ENCODE results near the gene SVIL.
A peak's percentile ranks its signal among the peaks of the same experiment; 100 is the strongest.

The SVIL gene

GRCh38 chr10:29535012-29535777, 99.6 kb downstream of the SVIL start:
- H3K36me3 ChIP-seq (ENCODE audit: insufficient read depth): no peaks in the 10 kb centered on the region
- 0 out of 2 replicates have a peak, but pooled peaks have one; percentile 22 for TF ChIP-seq CTCF (conservative IDR thresholded peaks at IDR 0.05; ENCODE audit: low read depth, low read length)
- H3K4me2 ChIP-seq: no peak overlapping the region
- H3K4me3 ChIP-seq (IDR thresholded peaks at IDR 0.05; ENCODE audit: insufficient read depth, low read depth, low read length): no peak overlapping the region
- no peaks in the 10 kb centered on the region for H3K4me1 ChIP-seq (ENCODE audit: low read depth, poor library complexity, severe bottlenecking)
- H3K79me2 ChIP-seq (ENCODE audit: insufficient read depth, low read depth): no peaks in the 10 kb centered on the region
- H2AFZ ChIP-seq (ENCODE audit: low read depth): no peak overlapping the region
- no peak overlapping the region for H3K9ac ChIP-seq
- no peaks in the 10 kb centered on the region for H3K27me3 ChIP-seq (ENCODE audit: insufficient read depth, low read depth)
- no peaks in the 10 kb centered on the region for H4K20me1 ChIP-seq (ENCODE audit: insufficient read depth)
- H3K27ac ChIP-seq: no peak overlapping the region

GRCh38 chr10:29534590-29534989, 100.2 kb downstream of the SVIL start:
- Histone ChIP-seq H3K4me3 (IDR thresholded peaks at IDR 0.05; ENCODE audit: insufficient read depth, low read depth, low read length) (no peak overlapping the region), H3K27ac (no peak overlapping the region), H3K27me3 (ENCODE audit: insufficient read depth, low read depth) (no peaks in the 10 kb centered on the region), H3K4me2 (no peak overlapping the region), H3K4me1 (ENCODE audit: low read depth, poor library complexity, severe bottlenecking) (no peaks in the 10 kb centered on the region), H2AFZ (ENCODE audit: low read depth) (no peak overlapping the region), H3K36me3 (ENCODE audit: insufficient read depth) (no peaks in the 10 kb centered on the region), H3K9ac (no peak overlapping the region), H4K20me1 (ENCODE audit: insufficient read depth) (no peaks in the 10 kb centered on the region), H3K79me2 (ENCODE audit: insufficient read depth, low read depth) (no peaks in the 10 kb centered on the region)
- no peak for TF ChIP-seq CTCF (conservative IDR thresholded peaks at IDR 0.05; ENCODE audit: low read depth, low read length)

GRCh38 chr10:29533696-29534285, 101.0 kb downstream of the SVIL start:
- no peak overlapping the region for H3K4me3 ChIP-seq (IDR thresholded peaks at IDR 0.05; ENCODE audit: insufficient read depth, low read depth, low read length)
- H3K36me3 ChIP-seq (ENCODE audit: insufficient read depth): no peaks in the 10 kb centered on the region
- no peaks in the 10 kb centered on the region for H4K20me1 ChIP-seq (ENCODE audit: insufficient read depth)
- no peaks in the 10 kb centered on the region for H3K27me3 ChIP-seq (ENCODE audit: insufficient read depth, low read depth)
- H3K4me1 ChIP-seq (ENCODE audit: low read depth, poor library complexity, severe bottlenecking): no peaks in the 10 kb centered on the region
- no peak overlapping the region for H3K27ac ChIP-seq
- no peak overlapping the region for H2AFZ ChIP-seq (ENCODE audit: low read depth)
- TF ChIP-seq CTCF (conservative IDR thresholded peaks at IDR 0.05; ENCODE audit: low read depth, low read length): no peak
- H3K9ac ChIP-seq: no peak overlapping the region
- H3K79me2 ChIP-seq (ENCODE audit: insufficient read depth, low read depth): no peaks in the 10 kb centered on the region
- H3K4me2 ChIP-seq: no peak overlapping the region

- H2AFZ ChIP-seq (ENCODE audit: low read depth): no peak overlapping the region
- H3K36me3 ChIP-seq (ENCODE audit: insufficient read depth): no peaks in the 10 kb centered on the region
- TF ChIP-seq CTCF (conservative IDR thresholded peaks at IDR 0.05; ENCODE audit: low read depth, low read length): no peak
- no peak overlapping the region for H3K4me3 ChIP-seq (IDR thresholded peaks at IDR 0.05; ENCODE audit: insufficient read depth, low read depth, low read length)
- no peak overlapping the region for H3K4me2 ChIP-seq
- H4K20me1 ChIP-seq (ENCODE audit: insufficient read depth): no peaks in the 10 kb centered on the region
- H3K27ac ChIP-seq: no peak overlapping the region
- H3K9ac ChIP-seq: no peak overlapping the region
- H3K27me3 ChIP-seq (ENCODE audit: insufficient read depth, low read depth): no peaks in the 10 kb centered on the region
- H3K79me2 ChIP-seq (ENCODE audit: insufficient read depth, low read depth): no peaks in the 10 kb centered on the region
- no peaks in the 10 kb centered on the region for H3K4me1 ChIP-seq (ENCODE audit: low read depth, poor library complexity, severe bottlenecking)
Observed at GRCh38 chr10:29533046-29533445, 101.7 kb downstream of the SVIL start.
